SU-DHL-6 (cell line): ENCODE measurements around the gene XIRP2.

ENCODE experiments used
- H2AFZ ChIP-seq: fragments of 200-600 bp; sonication (generic); 2 replicates; pipeline ENCODE4 v1.6.1; 2014; ENCODE audit warnings: low read depth, mild to moderate bottlenecking, moderate library complexity, mixed read lengths, antibody characterized with exemption, low read length; ENCODE audit not compliant: severe bottlenecking
- H3F3A ChIP-seq: fragments of 200-600 bp; shearing (Covaris generic); 2 replicates; pipeline ENCODE4 v1.6.0; 2016; ENCODE audit warnings: antibody characterized with exemption, mild to moderate bottlenecking; ENCODE audit not compliant: insufficient read depth
- H3K27ac ChIP-seq: fragments of 200-600 bp; sonication (generic); 2 replicates; pipeline ENCODE4 v1.5.1; 2016; ENCODE audit warnings: low read depth, mild to moderate bottlenecking, low read length, moderate library complexity, mixed read lengths
- H3K27me3 ChIP-seq: fragments of 200-600 bp; sonication (generic), shearing (Covaris generic); 2 replicates; pipeline ENCODE4 v1.6.0; 2014; ENCODE audit warnings: mild to moderate bottlenecking, low read length
- H3K36me3 ChIP-seq: fragments of 200-600 bp; sonication (generic); 2 replicates; pipeline ENCODE4 v1.6.1; 2014; ENCODE audit warnings: mild to moderate bottlenecking, low read length, mixed read lengths
- H3K4me2 ChIP-seq: fragments of 300-600, 200-600 bp; shearing (Covaris generic), sonication (generic); 2 replicates; pipeline ENCODE4 v1.6.0; 2014; ENCODE audit warnings: low read length, low read depth, mild to moderate bottlenecking; ENCODE audit not compliant: poor library complexity, severe bottlenecking
- H3K4me3 ChIP-seq: fragments of 200-600 bp; sonication (generic); 2 replicates; pipeline ENCODE4 v1.5.1; 2014; ENCODE audit warnings: antibody characterized with exemption, low read length, mild to moderate bottlenecking, mixed read lengths; ENCODE audit not compliant: insufficient read depth, poor library complexity, severe bottlenecking
- H3K79me2 ChIP-seq: fragments of 200-600 bp; sonication (generic); 2 replicates; pipeline ENCODE4 v1.6.1; 2014; ENCODE audit warnings: mild to moderate bottlenecking, low read length, moderate library complexity; ENCODE audit not compliant: insufficient read depth
- H3K9ac ChIP-seq: fragments of 200-600 bp; sonication (generic); 2 replicates; pipeline ENCODE4 v1.7.0; 2014; ENCODE audit warnings: mild to moderate bottlenecking, low read length
- H3K9me2 ChIP-seq: fragments of 200-600 bp; sonication (generic); replicated peaks from 2 replicates; pipeline ENCODE4 v1.6.1; 2014; ENCODE audit warnings: low read length; ENCODE audit not compliant: insufficient read depth
- H3K9me3 ChIP-seq: fragments of 200-600 bp; sonication (generic); 2 replicates; pipeline ENCODE4 v1.6.1; 2014; ENCODE audit warnings: low read length, mixed read lengths; ENCODE audit not compliant: insufficient read depth
- H4K20me1 ChIP-seq: fragments of 200-600 bp; sonication (generic); 2 replicates; pipeline ENCODE4 v1.6.1; 2014; ENCODE audit warnings: low read depth, mild to moderate bottlenecking, antibody characterized with exemption, low read length, moderate library complexity, mixed read lengths
- EZH2phosphoT487 ChIP-seq: fragments of 200-600 bp; sonication (generic), shearing (Covaris generic); conservative IDR thresholded peaks from 2 replicates; pipeline ENCODE4 v1.6.1; 2018; ENCODE audit warnings: mild to moderate bottlenecking, antibody characterized with exemption, low read length, moderate library complexity, mixed read lengths
- TF ChIP-seq, protein P1 (sequence below): fragments of 200-600 bp; sonication (generic); IDR thresholded peaks from one replicate; pipeline ENCODE4 v1.5.1; 2017; ENCODE audit warnings: antibody characterized with exemption, mild to moderate bottlenecking, low read length, moderate library complexity; ENCODE audit not compliant: insufficient read depth, poor library complexity, severe bottlenecking

XIRP2 gene

DNA sequence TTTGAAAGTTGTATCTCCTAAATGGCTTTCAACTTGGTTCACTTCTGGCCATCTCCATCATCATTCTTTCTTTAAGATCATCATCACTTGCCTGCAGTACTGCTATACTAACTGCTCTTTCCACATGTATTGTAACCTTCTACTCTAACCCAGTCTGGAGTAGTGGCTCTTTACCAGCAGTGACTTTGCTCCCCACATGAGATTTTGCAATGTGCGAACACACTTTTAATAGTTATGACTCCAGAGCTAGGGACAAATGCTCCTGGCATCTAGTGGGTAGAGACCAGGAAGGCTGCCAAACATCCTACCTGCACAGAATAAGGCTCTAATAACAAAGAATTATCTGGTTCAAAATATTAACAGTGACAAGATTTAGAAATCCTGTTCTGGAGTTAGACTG lies 243.8 kb downstream of the XIRP2 start:
- Histone ChIP-seq H3K27ac (no peak overlapping the region), H3K9ac (no peak overlapping the region), H3K4me2 (no peak overlapping the region), H3K9me3 (no peaks in the 10 kb centered on the region), H3K79me2 (no peaks in the 10 kb centered on the region), H3K36me3 (no peaks in the 10 kb centered on the region), H3K27me3 (no peaks in the 10 kb centered on the region), H4K20me1 (no peaks in the 10 kb centered on the region), H2AFZ (no peak overlapping the region), H3F3A (no peaks in the 10 kb centered on the region), H3K4me3 (no peak overlapping the region), H3K9me2 (no peaks in the 10 kb centered on the region)
- TF ChIP-seq EZH2phosphoT487, result no peak
- TF ChIP-seq, protein P1, sequence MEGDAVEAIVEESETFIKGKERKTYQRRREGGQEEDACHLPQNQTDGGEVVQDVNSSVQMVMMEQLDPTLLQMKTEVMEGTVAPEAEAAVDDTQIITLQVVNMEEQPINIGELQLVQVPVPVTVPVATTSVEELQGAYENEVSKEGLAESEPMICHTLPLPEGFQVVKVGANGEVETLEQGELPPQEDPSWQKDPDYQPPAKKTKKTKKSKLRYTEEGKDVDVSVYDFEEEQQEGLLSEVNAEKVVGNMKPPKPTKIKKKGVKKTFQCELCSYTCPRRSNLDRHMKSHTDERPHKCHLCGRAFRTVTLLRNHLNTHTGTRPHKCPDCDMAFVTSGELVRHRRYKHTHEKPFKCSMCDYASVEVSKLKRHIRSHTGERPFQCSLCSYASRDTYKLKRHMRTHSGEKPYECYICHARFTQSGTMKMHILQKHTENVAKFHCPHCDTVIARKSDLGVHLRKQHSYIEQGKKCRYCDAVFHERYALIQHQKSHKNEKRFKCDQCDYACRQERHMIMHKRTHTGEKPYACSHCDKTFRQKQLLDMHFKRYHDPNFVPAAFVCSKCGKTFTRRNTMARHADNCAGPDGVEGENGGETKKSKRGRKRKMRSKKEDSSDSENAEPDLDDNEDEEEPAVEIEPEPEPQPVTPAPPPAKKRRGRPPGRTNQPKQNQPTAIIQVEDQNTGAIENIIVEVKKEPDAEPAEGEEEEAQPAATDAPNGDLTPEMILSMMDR, result no peak

DNA sequence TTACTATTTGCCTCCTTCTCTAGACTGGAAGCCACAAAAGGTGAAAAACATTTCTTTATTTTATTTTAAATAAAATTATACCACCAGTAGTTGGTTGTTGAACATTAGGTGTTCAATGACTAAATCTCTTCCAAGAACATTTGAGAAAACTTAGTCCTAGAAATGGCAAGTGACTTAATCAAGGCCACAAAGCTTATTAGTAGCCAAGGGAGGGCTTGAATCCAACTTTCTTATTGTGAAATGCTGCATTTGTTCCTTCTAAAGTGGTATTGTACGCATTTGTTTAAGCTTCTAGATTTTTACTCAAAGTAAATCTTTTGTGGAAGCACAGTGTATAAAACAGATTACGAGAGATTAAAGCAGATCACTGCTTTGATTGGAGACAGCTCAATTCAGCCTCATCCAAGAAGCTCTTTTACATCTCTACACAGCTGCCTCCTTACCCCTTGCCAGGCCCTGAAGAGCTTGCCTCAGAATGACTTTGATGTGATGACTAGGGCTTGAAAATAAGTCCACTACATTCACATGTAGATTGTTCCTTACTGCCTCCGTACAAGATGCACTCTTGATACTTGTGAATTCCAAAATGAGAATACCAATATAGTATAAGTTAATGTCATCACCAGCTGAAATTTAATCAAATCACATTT lies 244.8 kb downstream of the XIRP2 start:
- no peaks in the 10 kb centered on the region for H3F3A ChIP-seq
- no peaks in the 10 kb centered on the region for H3K36me3 ChIP-seq
- TF ChIP-seq, protein P1, result no peak
- no peak for TF ChIP-seq EZH2phosphoT487
- H3K27me3 ChIP-seq, result no peaks in the 10 kb centered on the region
- no peaks in the 10 kb centered on the region for H4K20me1 ChIP-seq
- no peak overlapping the region for H3K27ac ChIP-seq
- H2AFZ ChIP-seq, result no peak overlapping the region
- no peak overlapping the region for H3K9ac ChIP-seq
- no peak overlapping the region for H3K4me2 ChIP-seq
- no peak overlapping the region for H3K4me3 ChIP-seq
- no peaks in the 10 kb centered on the region for H3K79me2 ChIP-seq
- H3K9me2 ChIP-seq, result no peaks in the 10 kb centered on the region
- no peaks in the 10 kb centered on the region for H3K9me3 ChIP-seq

DNA sequence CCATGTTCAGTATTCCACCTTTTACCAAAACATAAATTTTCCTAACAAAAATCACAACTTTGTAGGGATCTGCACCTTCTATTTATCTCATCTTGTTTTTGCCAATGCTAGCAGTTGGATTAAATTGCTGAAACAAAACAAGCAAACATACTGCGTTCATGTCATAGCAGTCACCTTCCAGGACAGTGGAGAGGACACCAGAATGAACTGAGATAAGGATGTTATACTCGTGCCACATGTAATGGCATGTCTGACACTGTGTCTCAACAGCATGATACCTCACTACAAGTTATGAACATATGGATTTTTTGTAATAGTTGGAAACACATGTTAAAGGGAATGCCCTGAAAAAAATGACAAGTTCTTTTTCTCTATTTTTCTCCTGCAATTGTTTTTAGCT lies 245.3 kb downstream of the XIRP2 start:
- H4K20me1 ChIP-seq, result no peaks in the 10 kb centered on the region
- no peaks in the 10 kb centered on the region for H3K9me2 ChIP-seq
- H3K9me3 ChIP-seq, result no peaks in the 10 kb centered on the region
- no peaks in the 10 kb centered on the region for H3K36me3 ChIP-seq
- no peak overlapping the region for H2AFZ ChIP-seq
- no peak overlapping the region for H3K9ac ChIP-seq
- no peaks in the 10 kb centered on the region for H3K27me3 ChIP-seq
- TF ChIP-seq EZH2phosphoT487, result no peak
- TF ChIP-seq, protein P1, result no peak
- no peak overlapping the region for H3K4me2 ChIP-seq
- no peaks in the 10 kb centered on the region for H3K79me2 ChIP-seq
- no peaks in the 10 kb centered on the region for H3F3A ChIP-seq
- no peak overlapping the region for H3K27ac ChIP-seq
- no peak overlapping the region for H3K4me3 ChIP-seq
